GM13977 (cell line): ENCODE data around the gene NPAS3.

ENCODE experiments used
- DNase-seq: peaks from one replicate; pipeline ENCODE4 v3.0.0; 2012; ENCODE audit warnings: low spot score
- CTCF ChIP-seq: IDR thresholded peaks from 2 replicates; pipeline ENCODE4 v1.5.1; 2012; ENCODE audit warnings: mild to moderate bottlenecking, control low read depth; ENCODE audit not compliant: insufficient read depth; ENCODE audit errors: extremely low read depth, missing control alignments
- in situ Hi-C: fragments of 300-500 bp; cut with MboI; formaldehyde crosslinking; loops from one replicate; pipeline ENCODE4 v1.12.0; 2022; ENCODE audit warnings: low sequenced_read_pairs, low pct_unique_long_range_greater_than_20kb, mixed read lengths, inconsistent platforms; ENCODE audit not compliant: unreplicated experiment

The NPAS3 gene

GRCh38 chr14:33809396-33809981, 870.8 kb downstream of the NPAS3 start:
- no peak for DNase-seq
- no peak for TF ChIP-seq CTCF
- in situ Hi-C loops = no loop called here

- TF ChIP-seq CTCF = no peak
- DNase-seq = no peak
- in situ Hi-C loops = no loop called here
These were observed 871.6 kb downstream of the NPAS3 start for GRCh38 chr14:33810308-33810707.

DNA sequence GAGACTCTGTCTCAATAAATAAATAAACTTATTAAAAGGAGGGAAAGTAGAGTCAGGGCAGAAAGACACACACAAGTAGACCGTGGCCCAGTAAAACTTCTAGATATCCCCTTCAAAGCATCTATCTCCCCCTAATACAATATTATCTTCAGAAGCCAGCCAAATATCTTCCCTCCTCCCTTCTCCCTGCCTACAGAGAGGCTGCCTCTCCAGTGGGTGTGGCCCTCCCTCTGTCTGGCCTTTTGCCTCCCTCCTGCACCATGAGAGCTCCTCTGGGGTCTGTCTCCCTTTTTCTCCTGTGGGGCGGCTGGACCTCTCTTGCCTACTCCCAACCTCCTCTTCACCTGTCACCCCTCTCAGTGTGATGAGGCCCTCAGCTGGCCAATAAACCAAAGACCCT, 873.0 kb downstream of the NPAS3 start:
- no peak for DNase-seq
- in situ Hi-C loops = no loop called here
- no peak for TF ChIP-seq CTCF

GRCh38 chr14:33812181-33812580, 873.5 kb downstream of the NPAS3 start:
- in situ Hi-C loops = no loop called here
- no peak for DNase-seq
- no peak for TF ChIP-seq CTCF

DNA sequence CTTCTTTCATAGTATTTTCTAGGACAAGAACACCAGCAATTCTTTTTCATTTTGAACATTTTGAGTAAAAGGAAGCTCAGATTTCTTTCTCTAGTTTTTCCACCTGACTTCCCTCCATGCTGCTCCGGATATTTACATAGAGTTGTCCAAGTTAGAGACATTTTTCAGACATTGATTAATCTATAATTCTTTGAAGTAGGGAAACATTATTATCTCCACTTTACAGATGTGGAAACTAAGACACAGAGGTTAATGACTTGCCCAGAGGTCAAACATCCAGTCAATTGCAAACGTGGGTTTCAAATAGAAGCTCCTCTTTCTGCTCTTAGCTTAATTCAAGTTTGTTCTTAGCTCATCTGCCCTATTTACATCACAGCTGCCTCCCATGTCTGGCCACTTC, 873.9 kb downstream of the NPAS3 start:
- TF ChIP-seq CTCF = no peak
- no peak for DNase-seq
- in situ Hi-C loops = no loop called here

GRCh38 chr14:33814010-33814409, 875.3 kb downstream of the NPAS3 start:
- TF ChIP-seq CTCF = no peak
- no peak for DNase-seq
- in situ Hi-C loops = no loop called here
